Hepatocyte (in vitro differentiated cells): ENCODE results near the gene ARID2. TPM values are rescaled to one million over a fixed set of nuclear protein-coding genes. Genes with fewer than 3 reads are reported as not detected.

ENCODE experiments used
- DNase-seq: peaks from one replicate; pipeline ENCODE4 v3.0.0-alpha.2; 2016; ENCODE audit warnings: low spot score
- H2AFZ ChIP-seq: fragments of 200-600 bp; sonication (generic); 2 replicates; pipeline ENCODE4 v1.6.0; 2016; ENCODE audit warnings: antibody characterized with exemption, mild to moderate bottlenecking
- H3K27ac ChIP-seq: fragments of 200-600 bp; sonication (generic); 2 replicates; pipeline ENCODE4 v1.5.1; 2016; ENCODE audit warnings: mild to moderate bottlenecking
- H3K27me3 ChIP-seq: fragments of 200-600 bp; sonication (generic); 2 replicates; pipeline ENCODE4 v1.6.1; 2016
- H3K36me3 ChIP-seq: fragments of 200-600 bp; sonication (generic); replicated peaks from 2 replicates; pipeline ENCODE4 v1.5.1; 2016; ENCODE audit warnings: low read depth; ENCODE audit not compliant: insufficient read depth
- H3K4me1 ChIP-seq: fragments of 200-600 bp; sonication (generic); 2 replicates; pipeline ENCODE4 v1.5.1; 2016; ENCODE audit warnings: mild to moderate bottlenecking, moderate library complexity; ENCODE audit not compliant: insufficient read depth
- H3K4me2 ChIP-seq: fragments of 200-600 bp; sonication (generic); 2 replicates; pipeline ENCODE4 v1.6.0; 2016
- H3K4me3 ChIP-seq: fragments of 200-600 bp; sonication (generic); 2 replicates; pipeline ENCODE4 v1.5.1; 2016; ENCODE audit warnings: mild to moderate bottlenecking
- H3K79me2 ChIP-seq: fragments of 200-600 bp; sonication (generic); 2 replicates; pipeline ENCODE4 v1.6.0; 2017; ENCODE audit warnings: mild to moderate bottlenecking
- H3K9me2 ChIP-seq: fragments of 200-600 bp; sonication (generic); replicated peaks from 2 replicates; pipeline ENCODE4 v1.6.0; 2017; ENCODE audit warnings: mild to moderate bottlenecking; ENCODE audit not compliant: insufficient read depth
- H3K9me3 ChIP-seq: fragments of 200-600 bp; sonication (generic); 2 replicates; pipeline ENCODE4 v1.5.1; 2016; ENCODE audit warnings: low read depth, mild to moderate bottlenecking
- H4K20me1 ChIP-seq: fragments of 200-600 bp; sonication (generic); 2 replicates; pipeline ENCODE4 v1.6.0; 2016; ENCODE audit warnings: mild to moderate bottlenecking; ENCODE audit not compliant: insufficient read depth, poor library complexity, severe bottlenecking
- EZH2 ChIP-seq: fragments of 200-600 bp; sonication (generic); IDR thresholded peaks from 2 replicates; pipeline ENCODE4 v1.6.1; 2016; ENCODE audit warnings: antibody characterized with exemption, mild to moderate bottlenecking, borderline replicate concordance
- EZH2phosphoT487 ChIP-seq: fragments of 200-600 bp; sonication (generic); IDR thresholded peaks from one replicate; pipeline ENCODE4 v1.6.1; 2018; ENCODE audit warnings: antibody characterized with exemption, mild to moderate bottlenecking, low read depth, moderate library complexity; ENCODE audit not compliant: unreplicated experiment, severe bottlenecking
- WGBS: methylation state at CpG from one replicate; pipeline ENCODE4 v1.1.6; 2016; ENCODE audit warnings: low lambda C conversion rate; ENCODE audit errors: missing lambda C conversion rate; 5-methylcytosine and 5-hydroxymethylcytosine counted together
- polyA plus RNA-seq: library from polyadenylated mRNA; unstranded; fragments of >200 nt; fragmentation: Nextera tagmentation; extraction: Ambion mirVana; gene quantifications from 2 replicates; pipeline ENCODE4 v1.2.1, GENCODE V29; 2016
- total RNA-seq: library from RNA; depleted of rRNA; stranded (reverse); fragments of >200 nt; gene quantifications from 2 replicates; pipeline ENCODE4 v1.2.3, GENCODE V29; 2014
- TF ChIP-seq, protein P1 (sequence below): fragments of 200-600 bp; sonication (generic); IDR thresholded peaks from 2 replicates; pipeline ENCODE4 v1.5.1; 2016; ENCODE audit warnings: antibody characterized with exemption, mild to moderate bottlenecking; ENCODE audit not compliant: poor library complexity

ARID2 gene
- total and polyA plus RNA-seq, 2 experiments from 2014 or later: 11.9 to 29.7 TPM

DNA sequence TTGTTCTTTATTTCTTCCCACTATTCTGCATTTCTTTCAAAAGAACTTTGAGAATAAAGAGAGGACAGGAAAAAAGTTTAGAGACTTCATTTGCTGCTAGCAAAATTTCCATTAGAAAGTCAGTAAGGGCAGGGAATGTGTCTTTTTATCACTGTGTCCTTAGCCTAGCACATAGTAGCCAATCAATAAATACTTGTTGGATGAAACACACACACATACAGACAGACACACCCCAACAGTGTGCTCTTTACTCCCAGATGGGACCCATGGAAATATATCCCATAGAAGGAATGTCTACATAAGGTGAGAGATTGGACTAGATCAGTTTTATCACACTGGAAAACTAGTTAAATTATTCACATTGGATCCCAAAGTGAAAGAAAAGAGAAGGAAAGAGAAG, 21.1 kb upstream of the ARID2 start:
- Histone ChIP-seq H3K27me3 (no peaks in the 10 kb centered on the region), H4K20me1 (no peaks in the 10 kb centered on the region), H3K36me3 (no peaks in the 10 kb centered on the region), H3K27ac (no peak overlapping the region), H3K4me2 (no peak overlapping the region), H3K4me3 (no peak overlapping the region), H3K9me3 (no peaks in the 10 kb centered on the region), H3K79me2 (no peaks in the 10 kb centered on the region), H3K9me2 (no peaks in the 10 kb centered on the region), H3K4me1 (peaks cover 16% of the 10 kb centered on the region), H2AFZ (no peak overlapping the region)
- TF ChIP-seq EZH2 (no peak), EZH2phosphoT487 (no peak)
- TF ChIP-seq, protein P1, sequence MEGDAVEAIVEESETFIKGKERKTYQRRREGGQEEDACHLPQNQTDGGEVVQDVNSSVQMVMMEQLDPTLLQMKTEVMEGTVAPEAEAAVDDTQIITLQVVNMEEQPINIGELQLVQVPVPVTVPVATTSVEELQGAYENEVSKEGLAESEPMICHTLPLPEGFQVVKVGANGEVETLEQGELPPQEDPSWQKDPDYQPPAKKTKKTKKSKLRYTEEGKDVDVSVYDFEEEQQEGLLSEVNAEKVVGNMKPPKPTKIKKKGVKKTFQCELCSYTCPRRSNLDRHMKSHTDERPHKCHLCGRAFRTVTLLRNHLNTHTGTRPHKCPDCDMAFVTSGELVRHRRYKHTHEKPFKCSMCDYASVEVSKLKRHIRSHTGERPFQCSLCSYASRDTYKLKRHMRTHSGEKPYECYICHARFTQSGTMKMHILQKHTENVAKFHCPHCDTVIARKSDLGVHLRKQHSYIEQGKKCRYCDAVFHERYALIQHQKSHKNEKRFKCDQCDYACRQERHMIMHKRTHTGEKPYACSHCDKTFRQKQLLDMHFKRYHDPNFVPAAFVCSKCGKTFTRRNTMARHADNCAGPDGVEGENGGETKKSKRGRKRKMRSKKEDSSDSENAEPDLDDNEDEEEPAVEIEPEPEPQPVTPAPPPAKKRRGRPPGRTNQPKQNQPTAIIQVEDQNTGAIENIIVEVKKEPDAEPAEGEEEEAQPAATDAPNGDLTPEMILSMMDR: no peak
- no peak for DNase-seq

DNA sequence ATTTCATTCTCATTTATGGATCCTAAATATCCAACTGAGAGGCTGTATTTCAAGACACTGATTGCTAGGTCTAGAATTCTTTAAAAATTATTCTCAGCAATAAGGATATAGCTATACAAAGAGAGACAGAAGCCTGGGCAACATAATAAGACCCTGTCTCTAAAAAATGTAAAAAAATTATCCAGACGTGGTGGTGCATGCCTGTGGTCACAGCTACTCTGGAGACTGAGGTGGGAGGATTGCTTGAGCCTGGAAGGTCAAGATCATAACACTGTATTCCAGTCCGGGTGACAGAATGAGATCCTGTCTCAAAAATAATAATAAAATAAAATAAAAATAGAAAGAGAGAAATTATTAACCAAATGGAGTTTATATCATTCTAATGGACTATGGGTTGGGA, 20.6 kb upstream of the ARID2 start:
- Histone ChIP-seq H3K27ac (no peak overlapping the region), H3K9me3 (no peaks in the 10 kb centered on the region), H2AFZ (no peak overlapping the region), H3K4me3 (no peak overlapping the region), H3K79me2 (no peaks in the 10 kb centered on the region), H4K20me1 (no peaks in the 10 kb centered on the region), H3K36me3 (no peaks in the 10 kb centered on the region), H3K27me3 (no peaks in the 10 kb centered on the region), H3K4me1 (peaks cover 16% of the 10 kb centered on the region), H3K4me2 (no peak overlapping the region), H3K9me2 (no peaks in the 10 kb centered on the region)
- WGBS: 73% methylated on average over 2 of the region's 2 CpGs
- TF ChIP-seq EZH2 (no peak), EZH2phosphoT487 (no peak)
- TF ChIP-seq, protein P1: no peak
- DNase-seq: no peak

DNA sequence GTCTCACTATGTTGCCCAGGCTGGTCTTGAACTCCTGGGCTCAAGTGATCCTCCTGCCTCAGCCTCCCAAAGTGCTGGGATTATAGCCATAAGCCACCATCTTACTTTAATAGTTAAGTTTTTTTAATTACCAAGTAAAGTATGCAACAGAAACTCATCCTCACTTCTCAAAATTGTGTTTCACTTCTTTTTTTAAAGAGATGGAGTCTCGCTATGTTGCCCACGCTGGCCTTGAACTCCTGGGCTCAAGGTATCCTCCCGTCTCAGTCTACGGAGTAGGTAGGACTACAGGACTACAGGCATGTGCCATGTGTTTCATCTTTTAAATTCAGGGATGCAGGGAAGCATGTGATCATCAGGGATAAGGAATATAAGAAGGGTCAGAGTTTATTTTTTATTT, 17.2 kb upstream of the ARID2 start:
- no peak for DNase-seq
- no peak overlapping the region for H2AFZ ChIP-seq
- H3K36me3 ChIP-seq: no peaks in the 10 kb centered on the region
- no peaks in the 10 kb centered on the region for H3K27me3 ChIP-seq
- H3K4me3 ChIP-seq: no peak overlapping the region
- H3K4me1 ChIP-seq: peaks cover 8% of the 10 kb centered on the region
- no peaks in the 10 kb centered on the region for H3K9me3 ChIP-seq
- no peaks in the 10 kb centered on the region for H4K20me1 ChIP-seq
- WGBS: over 99% methylated on average over 4 of the region's 4 CpGs
- TF ChIP-seq EZH2: no peak
- TF ChIP-seq, protein P1: no peak
- TF ChIP-seq EZH2phosphoT487: no peak
- H3K9me2 ChIP-seq: no peaks in the 10 kb centered on the region
- H3K79me2 ChIP-seq: peaks cover 3% of the 10 kb centered on the region
- no peak overlapping the region for H3K4me2 ChIP-seq
- no peak overlapping the region for H3K27ac ChIP-seq

DNA sequence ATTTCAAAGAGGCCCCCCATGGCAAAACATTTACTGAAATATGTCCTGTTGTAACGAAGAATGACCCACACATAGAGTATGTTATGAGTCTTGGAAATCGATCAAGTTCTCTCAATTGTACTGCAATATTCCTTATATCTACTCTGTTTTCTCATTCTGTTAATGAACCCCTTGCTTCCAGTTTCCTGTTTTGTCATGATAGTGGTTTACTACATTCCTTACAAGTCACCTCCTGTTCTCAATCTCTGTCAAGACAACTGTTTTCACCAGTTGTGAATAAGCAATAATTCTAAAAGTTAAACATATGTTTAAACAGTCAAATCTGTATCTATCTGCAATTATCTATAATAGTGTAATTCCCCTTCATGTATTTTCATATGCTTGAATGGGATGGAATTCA, 16.4 kb upstream of the ARID2 start:
- no peak overlapping the region for H3K4me3 ChIP-seq
- H2AFZ ChIP-seq: no peak overlapping the region
- DNase-seq: no peak
- H3K36me3 ChIP-seq: no peaks in the 10 kb centered on the region
- no peaks in the 10 kb centered on the region for H3K9me2 ChIP-seq
- H3K27me3 ChIP-seq: no peaks in the 10 kb centered on the region
- peaks cover 3% of the 10 kb centered on the region for H3K79me2 ChIP-seq
- H3K4me1 ChIP-seq: peaks cover 8% of the 10 kb centered on the region
- H3K27ac ChIP-seq: no peak overlapping the region
- TF ChIP-seq, protein P1: no peak
- no peak overlapping the region for H3K4me2 ChIP-seq
- WGBS: 93% methylated on average over 2 of the region's 2 CpGs
- no peaks in the 10 kb centered on the region for H4K20me1 ChIP-seq
- H3K9me3 ChIP-seq: no peaks in the 10 kb centered on the region
